Stimulated activated naive B cell treated with anti-CD40 and anti-IgM and Interleukin-4, amounts not matched to agents 10 μg/mL and 1 μg/mL and 100 μg/mL, for 72 hours (primary cell): ENCODE data around the gene HSPG2.

Experiments
- ATAC-seq, 2 donors: fragments of 150-1000 bp; cut with Tn5 transposase; replicated peaks; 2 replicates each; pipeline ENCODE4 v1.10.0; 2021; ENCODE audit warnings: moderate library complexity in 1 of 2
- DNase-seq: peaks from one replicate; pipeline ENCODE4 v3.0.0; 2021
- H3K27ac Mint-ChIP-seq: one replicate; pipeline ENCODE4 v1.8.0; 2022; ENCODE audit warnings: mild to moderate bottlenecking, mixed read lengths
- H3K27me3 Mint-ChIP-seq, 2 donors: one replicate each; pipeline ENCODE4 v1.8.0; 2022; ENCODE audit warnings: mixed read lengths in 2 of 2
- H3K36me3 Mint-ChIP-seq, 2 donors: one replicate each; pipeline ENCODE4 v1.8.0; 2022; ENCODE audit warnings: mixed read lengths in 2 of 2, mild to moderate bottlenecking in 1 of 2
- H3K4me1 Mint-ChIP-seq, 2 donors: one replicate each; pipeline ENCODE4 v1.8.0; 2022; ENCODE audit warnings: mixed read lengths in 2 of 2, mild to moderate bottlenecking in 1 of 2
- H3K4me3 Mint-ChIP-seq, 2 donors: one replicate each; pipeline ENCODE4 v1.8.0; 2022; ENCODE audit warnings: mild to moderate bottlenecking in 2 of 2, mixed read lengths in 2 of 2, moderate library complexity in 1 of 2
- H3K9me3 Mint-ChIP-seq, 2 donors: one replicate each; pipeline ENCODE4 v1.8.0; 2022; ENCODE audit warnings: mixed read lengths in 2 of 2, mild to moderate bottlenecking in 1 of 2

HSPG2 gene

GRCh38 chr1:21871943-21872342, 65.2 kb downstream of the HSPG2 start:
- no peaks in the 10 kb centered on the region for H3K36me3 Mint-ChIP-seq
- no peaks in the 10 kb centered on the region for H3K9me3 Mint-ChIP-seq
- no peak overlapping the region for H3K4me3 Mint-ChIP-seq
- H3K4me1 Mint-ChIP-seq, result peaks cover 4 to 15% of the 10 kb centered on the region in 2 donors
- H3K27ac Mint-ChIP-seq, result peak overlapping the region; percentile 56
- DNase-seq (no peak), ATAC-seq (no peak)
- peaks cover 0 to 6% of the 10 kb centered on the region in 2 donors for H3K27me3 Mint-ChIP-seq

DNA sequence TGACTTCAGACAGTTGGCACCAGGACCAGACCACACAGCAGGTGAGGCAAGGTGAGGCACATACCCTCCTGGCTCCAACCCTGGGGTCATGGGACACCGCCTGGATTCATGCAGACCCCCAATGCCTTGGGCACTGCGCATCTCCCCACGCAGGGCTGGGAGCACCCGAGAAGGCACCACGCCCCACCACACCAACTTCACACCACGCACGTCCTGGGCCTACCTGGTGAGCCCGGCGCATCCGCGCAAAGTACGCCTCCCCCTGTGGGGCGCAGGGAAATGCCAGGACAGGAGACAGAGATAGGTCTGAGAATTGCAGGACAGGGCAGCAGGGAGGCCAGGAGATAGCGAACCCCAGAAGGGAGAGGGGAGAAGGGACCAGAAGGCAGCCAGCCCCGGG, 66.5 kb downstream of the HSPG2 start:
- Mint-ChIP-seq H3K27me3 (peaks cover 0 to 6% of the 10 kb centered on the region in 2 donors), H3K4me3 (no peak overlapping the region), H3K4me1 (peaks cover 14 to 27% of the 10 kb centered on the region in 2 donors), H3K27ac (no peak overlapping the region), H3K9me3 (no peaks in the 10 kb centered on the region), H3K36me3 (no peaks in the 10 kb centered on the region)
- ATAC-seq (no peak), DNase-seq (no peak)

- Mint-ChIP-seq H3K36me3 (no peaks in the 10 kb centered on the region), H3K27me3 (peaks cover 0 to 6% of the 10 kb centered on the region in 2 donors), H3K4me3 (no peak overlapping the region), H3K9me3 (no peaks in the 10 kb centered on the region), H3K27ac (no peak overlapping the region), H3K4me1 (peaks cover 17 to 31% of the 10 kb centered on the region in 2 donors)
- DNase-seq, result no peak
- ATAC-seq, result no peak
These were observed 67.4 kb downstream of the HSPG2 start for GRCh38 chr1:21869620-21870121.

DNA sequence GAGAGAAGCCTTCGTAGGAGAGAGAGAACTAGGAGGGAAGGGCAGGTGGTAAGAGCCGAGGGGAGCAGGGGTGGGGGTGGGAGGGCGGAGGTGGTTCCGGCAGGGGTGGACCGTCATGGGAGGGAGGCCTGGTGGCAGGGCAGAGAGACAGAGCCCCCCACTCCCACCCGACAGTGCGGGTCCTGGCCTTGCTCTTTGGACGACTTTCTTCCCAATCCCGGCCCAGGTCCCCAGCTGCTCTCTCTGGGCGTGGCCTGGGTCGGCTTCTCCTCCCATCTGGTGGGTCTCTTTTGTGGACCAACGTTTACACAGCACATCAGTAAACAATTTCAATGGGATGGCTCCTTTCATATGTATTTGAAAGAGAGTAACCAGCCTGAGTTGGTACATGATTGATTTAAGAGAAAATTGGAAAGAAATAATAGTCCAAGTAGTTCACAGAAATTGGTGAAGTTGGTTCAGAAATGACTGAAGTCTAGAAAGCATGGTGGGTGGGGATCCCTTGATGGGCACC, 68.1 kb downstream of the HSPG2 start:
- Mint-ChIP-seq H3K36me3 (no peaks in the 10 kb centered on the region), H3K27ac (peak overlapping the region; percentile 32), H3K27me3 (peaks cover 0 to 6% of the 10 kb centered on the region in 2 donors), H3K4me3 (no peak overlapping the region), H3K9me3 (no peaks in the 10 kb centered on the region), H3K4me1 (peaks cover 17 to 31% of the 10 kb centered on the region in 2 donors)
- DNase-seq, result no peak
- ATAC-seq, result no peak

DNA sequence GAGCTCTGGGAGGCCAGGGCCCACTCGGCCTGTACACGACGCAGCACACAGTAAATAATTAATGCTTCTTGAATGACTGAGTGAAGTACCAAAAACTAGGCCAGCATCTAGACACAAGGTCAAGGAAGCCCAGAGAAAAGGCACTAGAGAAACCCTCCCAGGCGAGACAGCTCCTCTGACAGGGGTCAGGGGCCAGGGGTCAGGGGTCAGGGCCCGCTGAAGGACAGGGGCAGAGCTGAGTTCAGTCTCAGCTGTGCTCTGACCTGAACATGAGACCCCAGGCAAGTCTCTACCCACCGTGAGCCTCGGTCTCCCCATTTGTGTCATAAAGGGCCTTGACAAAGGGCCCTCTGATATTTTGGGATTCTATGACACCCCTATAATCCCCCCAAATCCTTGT, 68.6 kb downstream of the HSPG2 start:
- no peak for DNase-seq
- H3K4me3 Mint-ChIP-seq, result no peak overlapping the region
- peaks cover 0 to 6% of the 10 kb centered on the region in 2 donors for H3K27me3 Mint-ChIP-seq
- H3K27ac Mint-ChIP-seq, result no peak overlapping the region
- no peak for ATAC-seq
- no peaks in the 10 kb centered on the region for H3K9me3 Mint-ChIP-seq
- peaks cover 17 to 31% of the 10 kb centered on the region in 2 donors for H3K4me1 Mint-ChIP-seq
- H3K36me3 Mint-ChIP-seq, result no peaks in the 10 kb centered on the region

DNA sequence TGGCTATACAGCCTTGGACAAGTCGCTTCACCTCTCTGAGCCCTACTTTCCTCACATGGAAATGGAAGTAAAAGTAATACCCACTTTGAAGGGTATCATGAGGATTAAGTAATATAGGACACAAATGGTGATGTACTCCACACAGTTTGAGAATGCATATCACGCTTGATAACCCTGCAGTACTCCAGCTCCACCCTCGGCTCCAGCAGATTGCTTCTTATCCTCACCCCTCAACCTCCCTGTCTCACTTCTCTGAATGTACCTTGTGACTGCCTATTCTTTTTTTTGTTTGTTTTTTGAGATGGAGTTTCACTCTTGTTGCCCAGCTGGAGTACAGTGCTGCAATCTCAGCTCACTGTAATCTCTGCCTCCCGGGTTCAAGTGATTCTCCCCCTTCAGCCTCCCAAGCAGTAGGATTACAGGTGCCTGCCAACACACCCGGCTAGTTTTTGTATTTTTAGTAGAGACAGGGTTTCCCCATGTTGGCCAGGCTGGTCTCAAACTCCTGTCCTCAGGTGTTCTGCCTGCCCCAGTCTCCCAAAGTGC, 69.6 kb downstream of the HSPG2 start:
- H3K4me3 Mint-ChIP-seq, result no peak overlapping the region
- ATAC-seq (no peak), DNase-seq (no peak)
- H3K27ac Mint-ChIP-seq, result peak overlapping the region; percentile 6
- H3K9me3 Mint-ChIP-seq, result no peaks in the 10 kb centered on the region
- peaks cover 0 to 6% of the 10 kb centered on the region in 2 donors for H3K27me3 Mint-ChIP-seq
- peaks cover 17 to 31% of the 10 kb centered on the region in 2 donors for H3K4me1 Mint-ChIP-seq
- H3K36me3 Mint-ChIP-seq, result no peaks in the 10 kb centered on the region

- ATAC-seq (peak; percentile 19 to 25), DNase-seq (no peak)
- Mint-ChIP-seq H3K36me3 (no peaks in the 10 kb centered on the region), H3K4me1 (peaks cover 17 to 23% of the 10 kb centered on the region in 2 donors), H3K9me3 (peaks cover 0 to 1% of the 10 kb centered on the region in 2 donors), H3K4me3 (peak overlapping the region; percentile 36 to 52), H3K27ac (peak overlapping the region; percentile 93), H3K27me3 (no peaks in the 10 kb centered on the region)
These were observed 70.4 kb downstream of the HSPG2 start for GRCh38 chr1:21866707-21867043.

DNA sequence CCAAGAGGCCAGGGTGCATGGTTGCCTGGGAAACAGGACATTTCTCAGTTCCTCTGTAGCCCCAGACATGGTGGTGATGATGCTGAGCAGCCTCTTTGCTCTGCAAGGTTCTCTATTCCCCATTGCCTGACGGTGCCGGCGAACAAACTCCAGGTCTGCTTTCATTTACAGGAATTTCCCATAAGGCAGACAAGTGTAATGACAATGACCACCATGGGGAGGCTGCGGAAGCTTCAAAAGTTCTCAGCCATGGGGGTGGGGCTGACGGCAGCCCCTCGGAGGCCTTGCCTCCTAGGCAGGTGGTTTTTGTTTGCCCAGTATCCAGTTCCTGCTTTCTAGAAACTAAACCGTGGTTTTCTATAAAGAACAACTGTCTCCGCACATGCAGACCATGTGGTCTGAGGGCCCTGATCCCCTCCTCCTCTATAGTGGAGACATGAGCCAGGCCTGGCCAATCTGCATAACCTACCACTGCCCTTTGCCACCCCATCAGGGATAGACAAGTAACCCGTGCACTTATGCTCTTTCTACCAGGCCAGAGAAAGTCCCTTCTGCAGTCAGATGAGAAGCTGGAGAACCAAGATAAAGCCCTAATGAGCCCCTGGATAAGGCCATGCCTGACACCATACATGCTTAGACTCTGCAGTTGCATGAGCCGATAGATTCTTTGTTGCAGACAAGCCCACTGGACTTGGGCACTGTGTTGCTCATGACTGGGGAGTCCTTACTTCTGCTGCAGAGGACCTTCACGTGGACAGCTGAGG, 71.0 kb downstream of the HSPG2 start:
- no peaks in the 10 kb centered on the region for H3K27me3 Mint-ChIP-seq
- peaks cover 0 to 1% of the 10 kb centered on the region in 2 donors for H3K9me3 Mint-ChIP-seq
- ATAC-seq, result peak; percentile 89 to 91
- peak overlapping the region; percentile 36 to 52 for H3K4me3 Mint-ChIP-seq
- peaks cover 17 to 23% of the 10 kb centered on the region in 2 donors for H3K4me1 Mint-ChIP-seq
- DNase-seq, result peak; percentile 63
- H3K36me3 Mint-ChIP-seq, result no peaks in the 10 kb centered on the region
- peak overlapping the region; percentile 93 for H3K27ac Mint-ChIP-seq

DNA sequence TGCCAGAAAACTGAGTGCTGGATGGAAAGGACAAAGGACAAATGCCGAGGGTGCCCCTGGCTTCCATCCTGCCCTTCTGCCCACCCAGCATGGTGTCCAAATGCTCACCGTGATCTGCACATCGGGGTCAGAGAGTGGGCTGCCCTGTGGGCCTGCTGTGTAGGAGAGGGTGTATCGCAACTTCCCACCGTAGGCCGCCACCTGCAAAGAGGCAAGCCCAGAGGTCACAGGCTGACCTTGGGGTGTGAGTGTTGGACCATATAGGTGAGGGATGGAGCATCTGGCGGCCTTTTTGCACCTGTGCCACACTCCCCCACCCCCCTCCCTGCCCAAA, 71.5 kb downstream of the HSPG2 start:
- Mint-ChIP-seq H3K9me3 (peaks cover 0 to 1% of the 10 kb centered on the region in 2 donors), H3K36me3 (no peaks in the 10 kb centered on the region), H3K27ac (peak overlapping the region; percentile 93), H3K4me1 (peaks cover 17 to 23% of the 10 kb centered on the region in 2 donors), H3K27me3 (no peaks in the 10 kb centered on the region), H3K4me3 (no peak overlapping the region)
- no peak for DNase-seq
- ATAC-seq, result no peak

GRCh38 chr1:21864730-21865129, 72.4 kb downstream of the HSPG2 start:
- DNase-seq (no peak), ATAC-seq (no peak)
- peaks cover 0 to 1% of the 10 kb centered on the region in 2 donors for H3K9me3 Mint-ChIP-seq
- no peaks in the 10 kb centered on the region for H3K36me3 Mint-ChIP-seq
- H3K27ac Mint-ChIP-seq, result peak overlapping the region; percentile 37
- H3K27me3 Mint-ChIP-seq, result no peaks in the 10 kb centered on the region
- H3K4me1 Mint-ChIP-seq, result peaks cover 17 to 23% of the 10 kb centered on the region in 2 donors
- no peak overlapping the region for H3K4me3 Mint-ChIP-seq

GRCh38 chr1:21863981-21864380, 73.1 kb downstream of the HSPG2 start:
- Mint-ChIP-seq H3K27me3 (no peaks in the 10 kb centered on the region), H3K36me3 (no peaks in the 10 kb centered on the region), H3K4me3 (no peak overlapping the region), H3K4me1 (peaks cover 16 to 23% of the 10 kb centered on the region in 2 donors), H3K27ac (no peak overlapping the region), H3K9me3 (peaks cover 0 to 1% of the 10 kb centered on the region in 2 donors)
- ATAC-seq, result no peak
- no peak for DNase-seq

DNA sequence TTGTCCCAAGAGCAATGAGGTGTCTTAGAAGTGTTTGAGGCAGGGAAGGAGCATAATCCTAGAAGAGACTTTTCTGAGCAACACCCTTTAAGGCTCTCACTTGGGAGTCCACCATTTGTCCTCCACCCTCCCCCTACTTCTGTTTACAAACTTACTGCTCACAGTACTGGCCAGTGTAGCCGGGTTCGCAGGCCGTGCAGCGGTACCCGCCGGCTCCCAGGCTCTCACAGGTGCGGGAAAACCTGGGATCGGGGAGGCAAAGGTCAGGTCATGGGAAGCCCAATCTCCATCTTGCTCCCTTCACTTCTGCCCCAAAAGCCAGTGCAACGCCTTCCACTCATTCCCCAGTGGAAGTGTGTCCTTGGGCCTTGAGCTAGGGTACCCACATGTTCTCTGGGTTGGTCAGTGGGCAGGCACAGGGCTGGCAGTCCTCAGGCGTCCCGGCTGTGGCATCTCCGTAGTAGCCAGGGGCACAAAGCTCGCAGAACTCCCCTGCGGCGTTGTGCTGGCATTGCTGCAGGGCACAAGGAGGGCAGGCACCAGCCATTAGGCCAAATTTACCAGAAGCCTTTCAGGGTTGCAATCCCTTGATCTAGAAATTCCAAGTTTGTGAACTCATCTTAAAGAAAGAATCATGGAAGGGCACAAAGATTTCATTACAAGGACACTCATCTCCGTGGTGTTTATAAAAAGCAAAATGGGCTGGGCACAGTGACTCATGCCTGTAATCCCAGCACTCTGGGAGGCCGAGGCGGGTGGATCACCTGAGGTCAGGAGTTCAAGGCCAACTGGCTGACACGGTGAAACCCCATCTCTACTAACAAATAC, 75.3 kb downstream of the HSPG2 start:
- Mint-ChIP-seq H3K4me1 (peaks cover 14 to 16% of the 10 kb centered on the region in 2 donors), H3K9me3 (peaks cover 0 to 1% of the 10 kb centered on the region in 2 donors), H3K27ac (peak overlapping the region; percentile 47), H3K36me3 (no peaks in the 10 kb centered on the region), H3K27me3 (no peaks in the 10 kb centered on the region), H3K4me3 (no peak overlapping the region)
- DNase-seq (no peak), ATAC-seq (no peak)

- H3K9me3 Mint-ChIP-seq, result peaks cover 0 to 1% of the 10 kb centered on the region in 2 donors
- peaks cover 6 to 7% of the 10 kb centered on the region in 2 donors for H3K4me1 Mint-ChIP-seq
- no peaks in the 10 kb centered on the region for H3K27me3 Mint-ChIP-seq
- no peak for DNase-seq
- no peak overlapping the region for H3K4me3 Mint-ChIP-seq
- no peak for ATAC-seq
- H3K27ac Mint-ChIP-seq, result no peak overlapping the region
- H3K36me3 Mint-ChIP-seq, result no peaks in the 10 kb centered on the region
These were observed 76.1 kb downstream of the HSPG2 start for GRCh38 chr1:21860971-21861370.

DNA sequence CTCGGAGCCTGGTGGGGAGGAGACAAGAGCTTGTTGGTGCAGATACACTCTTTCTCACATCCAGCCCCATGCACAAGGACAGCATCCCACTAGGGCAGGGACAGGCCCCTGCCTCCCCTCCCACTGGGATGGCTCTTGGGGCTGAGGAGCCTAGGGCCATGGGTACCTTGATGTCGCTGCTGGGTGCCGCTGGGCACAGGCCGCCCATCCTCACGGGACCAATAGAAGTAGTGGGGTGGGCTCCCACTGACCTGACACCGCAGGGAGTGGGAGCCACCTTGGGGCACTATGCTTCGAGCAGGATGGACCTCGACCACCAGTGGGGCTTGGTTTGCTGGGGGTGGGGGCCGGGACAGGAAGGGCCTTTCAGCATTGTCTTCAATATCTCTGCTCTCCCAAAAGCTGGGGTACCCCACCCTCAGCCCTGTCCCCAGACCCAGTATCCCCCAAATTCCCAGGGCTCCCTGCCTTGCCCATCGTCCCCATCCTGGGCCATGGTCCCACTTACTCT, 77.4 kb downstream of the HSPG2 start:
- ATAC-seq (no peak), DNase-seq (no peak)
- Mint-ChIP-seq H3K4me1 (no peaks in the 10 kb centered on the region), H3K36me3 (no peaks in the 10 kb centered on the region), H3K9me3 (peaks cover 0 to 1% of the 10 kb centered on the region in 2 donors), H3K4me3 (no peak overlapping the region), H3K27ac (no peak overlapping the region), H3K27me3 (no peaks in the 10 kb centered on the region)
